Measurements from ENCODE around the gene PLA2G4E. TPM values are rescaled to one million over a fixed set of nuclear protein-coding genes. Genes with fewer than 3 reads are reported as not detected.

Gene PLA2G4E
- total and polyA plus RNA-seq, 2 of the 13 experiments (the other 11 are each of a cell fraction or from before 2014, with no cell fraction given) = not detected

DNA sequence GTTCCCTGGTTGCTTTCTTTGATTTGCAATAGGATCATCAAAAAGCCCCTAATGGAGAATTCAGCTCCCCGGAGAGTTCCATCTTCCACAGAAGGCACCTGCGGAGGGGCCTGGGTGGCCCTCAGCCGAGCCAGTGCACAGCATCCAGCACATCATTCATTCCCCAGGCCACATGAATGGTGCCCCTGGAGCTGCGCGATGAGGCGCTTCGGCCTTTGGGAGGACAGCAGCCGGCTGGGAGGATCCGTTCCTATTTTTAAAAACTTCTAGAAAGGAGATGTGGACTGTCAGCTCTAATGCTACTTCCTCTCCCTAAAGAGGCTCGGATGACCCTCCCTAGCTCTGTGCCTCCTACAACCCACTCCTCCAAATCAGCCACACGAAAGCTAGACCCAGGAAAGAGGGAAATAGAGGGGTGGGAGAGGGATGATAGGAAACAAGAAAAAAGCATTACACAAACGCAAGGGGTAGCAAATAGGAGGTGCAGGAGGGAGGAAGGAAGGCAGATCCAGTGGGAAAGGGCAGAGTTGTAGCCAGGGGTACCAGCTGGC lies 68.8 kb downstream of the PLA2G4E start:
- H3K36me3 ChIP-seq (replicated peaks in 1 of 2; ENCODE audit: control insufficient read depth in 1 of 2, insufficient read depth in 2 of 2, low read length in 2 of 2) = peaks cover 2 to 9% of the 10 kb centered on the region in 2 experiments; a peak in 4 of 5 replicates
- H3K4me1 ChIP-seq (ENCODE audit: insufficient read depth, low read length) = no peaks in the 10 kb centered on the region
- TF ChIP-seq, protein P1, sequence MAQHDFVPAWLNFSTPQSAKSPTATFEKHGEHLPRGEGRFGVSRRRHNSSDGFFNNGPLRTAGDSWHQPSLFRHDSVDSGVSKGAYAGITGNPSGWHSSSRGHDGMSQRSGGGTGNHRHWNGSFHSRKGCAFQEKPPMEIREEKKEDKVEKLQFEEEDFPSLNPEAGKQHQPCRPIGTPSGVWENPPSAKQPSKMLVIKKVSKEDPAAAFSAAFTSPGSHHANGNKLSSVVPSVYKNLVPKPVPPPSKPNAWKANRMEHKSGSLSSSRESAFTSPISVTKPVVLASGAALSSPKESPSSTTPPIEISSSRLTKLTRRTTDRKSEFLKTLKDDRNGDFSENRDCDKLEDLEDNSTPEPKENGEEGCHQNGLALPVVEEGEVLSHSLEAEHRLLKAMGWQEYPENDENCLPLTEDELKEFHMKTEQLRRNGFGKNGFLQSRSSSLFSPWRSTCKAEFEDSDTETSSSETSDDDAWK (CRISPR knock-in tag; IDR thresholded peaks at IDR 0.05) = no peak
- TF ChIP-seq ZNF788 (CRISPR knock-in tag; IDR thresholded peaks at IDR 0.05; ENCODE audit: borderline replicate concordance) (no peak), ATAD3A (CRISPR knock-in tag; IDR thresholded peaks at IDR 0.05) (no peak), CCAR2 (optimal IDR thresholded peaks at IDR 0.05; ENCODE audit: low read depth, low read length) (no peak), ZNF670 (CRISPR knock-in tag; IDR thresholded peaks at IDR 0.05; ENCODE audit: borderline replicate concordance) (no peak), ZSCAN30 (CRISPR knock-in tag; IDR thresholded peaks at IDR 0.05) (no peak), KLF6 (CRISPR knock-in tag; IDR thresholded peaks at IDR 0.05) (no peak), KLF16 (CRISPR knock-in tag; IDR thresholded peaks at IDR 0.05) (no peak), SP2 (CRISPR knock-in tag; IDR thresholded peaks at IDR 0.05) (no peak), SP5 (CRISPR knock-in tag; IDR thresholded peaks at IDR 0.05; ENCODE audit: borderline replicate concordance, low read depth) (no peak), SETDB1 (CRISPR knock-in tag; IDR thresholded peaks at IDR 0.05; ENCODE audit: borderline replicate concordance) (no peak), KDM4B (CRISPR knock-in tag; IDR thresholded peaks at IDR 0.05) (no peak), GATA4 (IDR thresholded peaks at IDR 0.05; ENCODE audit: borderline replicate concordance, low read depth) (no peak), FOXK1 (CRISPR knock-in tag; IDR thresholded peaks at IDR 0.05; ENCODE audit: borderline replicate concordance, low read depth) (no peak), ZNF589 (CRISPR knock-in tag; conservative IDR thresholded peaks at IDR 0.05) (no peak)
- TF ChIP-seq, protein P2, sequence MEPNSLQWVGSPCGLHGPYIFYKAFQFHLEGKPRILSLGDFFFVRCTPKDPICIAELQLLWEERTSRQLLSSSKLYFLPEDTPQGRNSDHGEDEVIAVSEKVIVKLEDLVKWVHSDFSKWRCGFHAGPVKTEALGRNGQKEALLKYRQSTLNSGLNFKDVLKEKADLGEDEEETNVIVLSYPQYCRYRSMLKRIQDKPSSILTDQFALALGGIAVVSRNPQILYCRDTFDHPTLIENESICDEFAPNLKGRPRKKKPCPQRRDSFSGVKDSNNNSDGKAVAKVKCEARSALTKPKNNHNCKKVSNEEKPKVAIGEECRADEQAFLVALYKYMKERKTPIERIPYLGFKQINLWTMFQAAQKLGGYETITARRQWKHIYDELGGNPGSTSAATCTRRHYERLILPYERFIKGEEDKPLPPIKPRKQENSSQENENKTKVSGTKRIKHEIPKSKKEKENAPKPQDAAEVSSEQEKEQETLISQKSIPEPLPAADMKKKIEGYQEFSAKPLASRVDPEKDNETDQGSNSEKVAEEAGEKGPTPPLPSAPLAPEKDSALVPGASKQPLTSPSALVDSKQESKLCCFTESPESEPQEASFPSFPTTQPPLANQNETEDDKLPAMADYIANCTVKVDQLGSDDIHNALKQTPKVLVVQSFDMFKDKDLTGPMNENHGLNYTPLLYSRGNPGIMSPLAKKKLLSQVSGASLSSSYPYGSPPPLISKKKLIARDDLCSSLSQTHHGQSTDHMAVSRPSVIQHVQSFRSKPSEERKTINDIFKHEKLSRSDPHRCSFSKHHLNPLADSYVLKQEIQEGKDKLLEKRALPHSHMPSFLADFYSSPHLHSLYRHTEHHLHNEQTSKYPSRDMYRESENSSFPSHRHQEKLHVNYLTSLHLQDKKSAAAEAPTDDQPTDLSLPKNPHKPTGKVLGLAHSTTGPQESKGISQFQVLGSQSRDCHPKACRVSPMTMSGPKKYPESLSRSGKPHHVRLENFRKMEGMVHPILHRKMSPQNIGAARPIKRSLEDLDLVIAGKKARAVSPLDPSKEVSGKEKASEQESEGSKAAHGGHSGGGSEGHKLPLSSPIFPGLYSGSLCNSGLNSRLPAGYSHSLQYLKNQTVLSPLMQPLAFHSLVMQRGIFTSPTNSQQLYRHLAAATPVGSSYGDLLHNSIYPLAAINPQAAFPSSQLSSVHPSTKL (CRISPR knock-in tag; IDR thresholded peaks at IDR 0.05) = no peak
- TF ChIP-seq, protein P3, sequence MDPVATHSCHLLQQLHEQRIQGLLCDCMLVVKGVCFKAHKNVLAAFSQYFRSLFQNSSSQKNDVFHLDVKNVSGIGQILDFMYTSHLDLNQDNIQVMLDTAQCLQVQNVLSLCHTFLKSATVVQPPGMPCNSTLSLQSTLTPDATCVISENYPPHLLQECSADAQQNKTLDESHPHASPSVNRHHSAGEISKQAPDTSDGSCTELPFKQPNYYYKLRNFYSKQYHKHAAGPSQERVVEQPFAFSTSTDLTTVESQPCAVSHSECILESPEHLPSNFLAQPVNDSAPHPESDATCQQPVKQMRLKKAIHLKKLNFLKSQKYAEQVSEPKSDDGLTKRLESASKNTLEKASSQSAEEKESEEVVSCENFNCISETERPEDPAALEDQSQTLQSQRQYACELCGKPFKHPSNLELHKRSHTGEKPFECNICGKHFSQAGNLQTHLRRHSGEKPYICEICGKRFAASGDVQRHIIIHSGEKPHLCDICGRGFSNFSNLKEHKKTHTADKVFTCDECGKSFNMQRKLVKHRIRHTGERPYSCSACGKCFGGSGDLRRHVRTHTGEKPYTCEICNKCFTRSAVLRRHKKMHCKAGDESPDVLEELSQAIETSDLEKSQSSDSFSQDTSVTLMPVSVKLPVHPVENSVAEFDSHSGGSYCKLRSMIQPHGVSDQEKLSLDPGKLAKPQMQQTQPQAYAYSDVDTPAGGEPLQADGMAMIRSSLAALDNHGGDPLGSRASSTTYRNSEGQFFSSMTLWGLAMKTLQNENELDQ (CRISPR knock-in tag; IDR thresholded peaks at IDR 0.05; ENCODE audit: borderline replicate concordance) = no peak
- H3K79me2 ChIP-seq (ENCODE audit: insufficient read depth, low read length) = no peaks in the 10 kb centered on the region
- H3K27me3 ChIP-seq (ENCODE audit: control insufficient read depth in 1 of 2, insufficient read depth in 2 of 2, low read length in 2 of 2) = no peaks in the 10 kb centered on the region
- ATAC-seq (no peak), DNase-seq (ENCODE audit: low spot score) (no peak), FAIRE-seq (no peak)
- no peak overlapping the region for H3K4me2 ChIP-seq (ENCODE audit: low read depth, low read length)
- no peaks in the 10 kb centered on the region for H4K20me1 ChIP-seq (ENCODE audit: insufficient read depth, low read length)
- in situ Hi-C loops (cut with HindIII; ENCODE audit: extremely low pct_ligation_motif_present, low pct_unique_long_range_greater_than_20kb) = no loop called here
- BruUV-seq (replicated peaks) = no TSS peak
- H3K9me3 ChIP-seq (ENCODE audit: low read length) = no peaks in the 10 kb centered on the region
- H3K9ac ChIP-seq (ENCODE audit: insufficient read depth, low read depth, low read length) = no peak overlapping the region
- POLR2A ChIA-PET = interaction anchor here (1.6 kb wide), 1 partner anchor 20 kb away, joined by 3 read pairs; the partner anchor contains the start of gene EHD4
- H3K4me3 ChIP-seq (replicated peaks in 1 of 3; ENCODE audit: insufficient read depth in 1 of 3, low read depth in 2 of 3, low read length in 3 of 3) = no peak overlapping the region
- intact Hi-C loops (cut with micrococcal nuclease; ENCODE audit: unreplicated experiment) = no loop called here
- H2AFZ ChIP-seq (ENCODE audit: low read length) = no peak overlapping the region
- CTCF ChIA-PET (ENCODE audit: low intra/inter-chr PET ratio, low total read pairs) = no interaction called here
- H3K27ac ChIP-seq (ENCODE audit: extremely low read length, insufficient read depth, low read length) = no peak overlapping the region
- WGBS (ENCODE audit: low lambda C conversion rate) = 95% methylated on average over 12 of the region's 12 CpGs

Data from HepG2 (cell line).